ENCODE measurements around the gene KIZ.

Gene KIZ

GRCh38 chr20:21272279-21272678 lies 146.4 kb downstream of the KIZ start:
- DNase-seq, result no peak

GRCh38 chr20:21272679-21273078 lies 146.8 kb downstream of the KIZ start:
- DNase-seq, result no peak

DNA sequence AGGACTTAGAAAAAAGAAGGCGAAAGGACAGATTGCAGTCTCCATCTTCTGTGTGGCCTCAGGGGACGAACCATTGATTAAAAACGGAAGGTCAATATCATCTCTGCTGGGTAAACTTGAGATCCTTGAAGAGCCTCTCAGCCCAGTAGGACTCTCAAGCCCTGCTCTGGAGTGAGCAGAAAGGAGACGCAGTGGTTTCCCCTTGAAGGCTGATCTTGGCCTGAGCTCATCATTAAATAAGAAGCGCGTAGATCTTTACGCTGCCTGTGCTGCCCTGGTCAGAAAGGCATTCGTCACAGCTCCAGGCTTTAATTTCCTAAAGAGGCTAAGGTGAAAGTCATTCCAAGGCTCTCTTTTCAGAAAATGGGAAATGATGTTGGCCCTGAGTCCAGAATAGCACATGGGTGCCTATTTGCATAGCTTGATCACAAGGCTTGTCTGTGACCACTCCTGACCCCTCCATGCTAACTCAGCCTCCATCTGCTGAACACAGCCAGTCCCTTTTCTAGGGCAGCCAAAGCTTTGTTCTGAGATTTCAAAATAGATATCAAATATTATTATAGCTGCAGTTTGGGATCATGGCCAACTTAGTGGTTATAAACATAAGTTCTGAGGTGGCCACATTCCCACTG lies 148.0 kb downstream of the KIZ start:
- no peak for DNase-seq

DNA sequence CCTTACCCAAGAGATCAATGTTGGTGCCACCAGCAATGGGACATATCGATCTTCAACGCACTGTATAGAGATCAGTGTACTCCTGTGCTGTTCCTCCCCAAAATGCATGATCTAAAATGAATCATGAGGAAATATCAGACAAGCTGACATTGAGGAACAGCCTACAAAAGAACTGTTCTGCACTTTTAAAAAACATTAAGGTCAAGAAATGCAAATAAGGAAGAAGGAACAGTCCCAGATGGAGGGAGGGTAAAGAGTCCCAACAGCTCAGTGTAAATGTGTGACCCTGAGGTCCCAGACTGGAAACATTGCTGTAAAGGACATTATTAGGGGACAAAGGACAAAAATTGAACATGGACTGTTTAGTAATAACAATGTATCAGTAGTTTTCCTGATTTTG lies 152.9 kb downstream of the KIZ start:
- no peak for DNase-seq

- no peak for DNase-seq
These were observed 154.0 kb downstream of the KIZ start for GRCh38 chr20:21279706-21280521.

DNA sequence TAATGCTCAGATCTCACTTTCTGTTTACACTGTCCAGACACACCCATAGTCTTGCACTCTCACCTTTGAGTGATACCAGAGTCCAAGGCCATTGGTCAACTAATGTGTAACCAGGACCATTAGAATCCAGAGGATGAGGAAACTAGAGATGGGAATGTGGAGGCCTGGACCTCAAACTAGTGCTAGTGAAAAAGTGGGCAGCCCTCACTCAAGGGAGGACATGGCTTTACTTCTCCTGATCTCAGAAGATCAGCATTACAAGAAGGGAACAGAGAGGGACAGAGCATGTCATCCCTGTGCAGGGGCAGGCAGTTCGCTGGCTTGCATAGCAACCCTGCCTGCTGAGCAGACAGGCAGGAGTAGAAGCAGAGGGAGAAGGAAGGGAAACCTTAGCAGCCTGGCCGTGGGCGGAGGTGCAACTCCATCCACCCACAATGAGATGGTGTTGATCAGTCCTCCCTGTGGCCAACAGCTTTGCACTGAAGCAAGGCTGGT lies 154.7 kb downstream of the KIZ start:
- DNase-seq, result no peak

GRCh38 chr20:21286775-21287174 lies 160.9 kb downstream of the KIZ start:
- DNase-seq, result no peak

DNA sequence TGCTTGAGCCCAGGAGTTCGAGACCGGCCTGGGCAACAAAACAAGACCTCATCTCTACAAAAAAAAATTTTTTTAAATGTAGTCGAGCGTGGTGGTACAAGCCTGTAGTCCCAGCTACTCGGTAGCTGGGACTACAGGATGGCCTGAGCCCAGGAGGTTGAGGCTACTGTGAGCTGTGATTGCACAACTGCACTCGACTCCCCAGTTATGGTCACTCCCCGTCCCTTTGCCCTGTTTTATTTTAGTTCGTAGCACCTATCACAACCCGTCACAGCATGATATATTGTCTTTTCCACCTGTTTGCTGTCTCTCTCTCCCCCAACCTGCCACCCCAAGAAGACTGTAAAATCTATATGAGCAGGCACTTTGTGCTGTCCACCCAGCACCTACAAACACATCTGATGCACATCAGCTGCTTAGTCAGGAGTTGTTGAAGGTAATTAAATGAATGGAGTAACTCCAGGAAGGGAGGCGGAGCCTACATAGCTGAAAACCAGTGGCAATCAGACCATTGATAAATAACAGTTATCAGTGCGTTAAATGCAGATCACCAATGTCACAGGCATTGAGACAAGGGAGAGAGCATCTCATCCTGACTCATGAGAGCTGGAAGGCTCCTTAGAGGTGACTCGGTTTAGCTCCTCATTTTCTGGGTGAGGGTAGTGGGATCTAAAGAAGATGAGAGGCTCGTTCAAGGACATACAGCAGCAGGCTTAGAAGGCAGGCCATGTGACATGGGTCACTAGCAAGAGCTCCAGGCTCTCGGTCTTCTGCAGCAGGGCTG lies 162.9 kb downstream of the KIZ start:
- no peak for DNase-seq

- no peak for DNase-seq
These were observed 163.8 kb downstream of the KIZ start for GRCh38 chr20:21289651-21290050.

DNA sequence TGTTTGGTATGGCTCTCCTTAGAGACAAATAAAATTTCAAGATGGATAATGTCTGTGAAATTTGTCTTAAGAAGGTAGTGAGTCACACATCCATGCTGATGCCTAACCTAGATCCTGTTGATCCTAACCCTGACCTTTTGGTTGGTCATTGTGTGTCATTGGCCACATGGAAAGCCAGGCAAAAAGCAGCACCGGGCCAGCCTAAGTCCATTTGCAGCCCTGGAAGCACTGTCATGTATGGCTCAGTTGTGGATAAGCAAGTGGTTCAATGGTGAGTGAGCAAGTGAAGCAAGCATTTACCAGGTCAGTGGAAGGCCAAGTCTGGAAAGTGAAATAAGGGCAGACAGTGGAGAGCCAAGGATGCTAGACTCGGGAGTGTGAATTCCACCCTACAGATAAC lies 165.1 kb downstream of the KIZ start:
- DNase-seq, result no peak

DNA sequence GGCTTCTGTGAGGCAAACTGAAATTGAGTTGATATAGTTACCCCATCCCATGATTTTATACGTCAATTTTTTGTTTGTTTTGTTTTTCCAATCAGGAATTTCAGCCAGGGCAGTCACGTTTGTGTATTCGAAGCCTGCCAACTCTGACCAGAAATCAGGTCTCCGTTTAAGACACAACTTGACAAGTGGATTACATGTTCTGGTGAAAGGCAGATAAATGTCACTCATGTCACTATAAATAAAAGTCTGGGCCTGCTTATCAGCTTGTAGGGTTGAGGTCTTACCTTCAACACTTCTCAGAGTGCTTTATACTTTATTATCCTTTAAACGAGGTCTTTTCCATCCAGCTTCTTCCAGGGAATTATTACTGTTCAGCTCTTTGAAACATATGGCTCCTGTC lies 168.9 kb downstream of the KIZ start:
- DNase-seq, result no peak

Data from NCI-H2029 (cell line).